Measurements from ENCODE around the gene COMMD2.

Gene COMMD2

DNA sequence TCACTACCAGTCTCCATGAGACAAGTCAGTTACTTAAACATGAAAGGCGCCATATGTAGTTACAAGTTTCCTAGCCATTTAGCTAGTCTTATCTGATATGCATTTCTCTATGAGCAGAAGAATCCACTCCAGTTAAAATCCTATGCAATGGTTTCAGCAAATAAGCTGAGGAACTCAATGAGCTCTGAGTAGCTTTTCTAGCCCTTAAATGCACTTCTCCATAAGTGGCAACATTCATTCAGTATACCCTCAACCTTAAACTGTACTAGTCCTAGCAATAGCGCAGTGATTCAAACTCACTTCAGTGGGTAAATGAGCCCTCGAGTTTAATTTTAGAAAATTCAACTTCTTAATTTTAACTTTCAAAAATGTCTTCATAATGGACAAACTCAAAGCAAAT, 7.7 kb downstream of the COMMD2 start:
- TF ChIP-seq, protein P1, sequence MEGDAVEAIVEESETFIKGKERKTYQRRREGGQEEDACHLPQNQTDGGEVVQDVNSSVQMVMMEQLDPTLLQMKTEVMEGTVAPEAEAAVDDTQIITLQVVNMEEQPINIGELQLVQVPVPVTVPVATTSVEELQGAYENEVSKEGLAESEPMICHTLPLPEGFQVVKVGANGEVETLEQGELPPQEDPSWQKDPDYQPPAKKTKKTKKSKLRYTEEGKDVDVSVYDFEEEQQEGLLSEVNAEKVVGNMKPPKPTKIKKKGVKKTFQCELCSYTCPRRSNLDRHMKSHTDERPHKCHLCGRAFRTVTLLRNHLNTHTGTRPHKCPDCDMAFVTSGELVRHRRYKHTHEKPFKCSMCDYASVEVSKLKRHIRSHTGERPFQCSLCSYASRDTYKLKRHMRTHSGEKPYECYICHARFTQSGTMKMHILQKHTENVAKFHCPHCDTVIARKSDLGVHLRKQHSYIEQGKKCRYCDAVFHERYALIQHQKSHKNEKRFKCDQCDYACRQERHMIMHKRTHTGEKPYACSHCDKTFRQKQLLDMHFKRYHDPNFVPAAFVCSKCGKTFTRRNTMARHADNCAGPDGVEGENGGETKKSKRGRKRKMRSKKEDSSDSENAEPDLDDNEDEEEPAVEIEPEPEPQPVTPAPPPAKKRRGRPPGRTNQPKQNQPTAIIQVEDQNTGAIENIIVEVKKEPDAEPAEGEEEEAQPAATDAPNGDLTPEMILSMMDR (IDR thresholded peaks at IDR 0.05; ENCODE audit: low read depth, low read length, missing control alignments): no peak
- no peak for DNase-seq (ENCODE audit: low read depth)
- no peak overlapping the region for H3K4me3 ChIP-seq (ENCODE audit: low read depth, low read length)

DNA sequence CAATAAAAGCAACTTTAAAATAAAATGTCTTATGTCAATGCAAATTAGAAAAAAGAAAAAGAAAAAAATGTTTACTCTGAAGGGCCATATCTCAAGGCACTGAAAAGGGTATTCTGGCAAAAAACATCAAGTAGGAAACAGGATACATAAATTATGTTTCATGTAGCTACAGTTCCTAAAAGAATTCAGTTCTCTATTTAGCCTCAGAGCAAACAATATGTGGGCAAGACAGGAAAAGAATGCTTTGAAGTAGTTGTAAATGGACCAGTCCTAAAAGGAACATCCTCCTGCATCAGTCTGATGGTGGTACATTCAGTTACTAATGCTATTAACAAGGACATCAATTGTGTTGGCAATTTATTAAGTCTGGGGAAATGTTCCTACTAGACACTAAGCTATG, 8.1 kb downstream of the COMMD2 start:
- TF ChIP-seq, protein P1 (IDR thresholded peaks at IDR 0.05; ENCODE audit: low read depth, low read length, missing control alignments): no peak
- H3K4me3 ChIP-seq (ENCODE audit: low read depth, low read length): no peak overlapping the region
- DNase-seq (ENCODE audit: low read depth): no peak

DNA sequence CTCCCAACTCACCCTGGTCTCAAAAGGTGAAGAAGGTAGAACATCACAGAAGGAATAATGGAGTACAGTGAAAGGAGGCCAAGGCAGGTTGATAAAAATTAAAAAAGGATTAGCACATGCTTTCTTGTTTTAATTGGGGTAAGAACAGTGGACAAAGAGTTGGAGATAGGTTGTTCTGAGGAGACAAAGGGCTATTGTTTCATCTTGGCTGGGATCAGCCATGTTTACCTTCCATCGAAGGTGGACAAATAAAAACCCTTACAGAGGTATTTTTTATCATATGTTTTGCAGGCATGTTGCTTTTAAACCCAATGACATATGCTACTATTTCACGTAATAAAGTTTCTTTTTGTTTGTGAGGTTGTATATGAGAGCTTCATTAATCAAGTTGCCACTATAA, 12.9 kb downstream of the COMMD2 start:
- TF ChIP-seq, protein P1 (IDR thresholded peaks at IDR 0.05; ENCODE audit: low read depth, low read length, missing control alignments): no peak
- no peak for DNase-seq (ENCODE audit: low read depth)
- H3K4me3 ChIP-seq (ENCODE audit: low read depth, low read length): no peak overlapping the region

DNA sequence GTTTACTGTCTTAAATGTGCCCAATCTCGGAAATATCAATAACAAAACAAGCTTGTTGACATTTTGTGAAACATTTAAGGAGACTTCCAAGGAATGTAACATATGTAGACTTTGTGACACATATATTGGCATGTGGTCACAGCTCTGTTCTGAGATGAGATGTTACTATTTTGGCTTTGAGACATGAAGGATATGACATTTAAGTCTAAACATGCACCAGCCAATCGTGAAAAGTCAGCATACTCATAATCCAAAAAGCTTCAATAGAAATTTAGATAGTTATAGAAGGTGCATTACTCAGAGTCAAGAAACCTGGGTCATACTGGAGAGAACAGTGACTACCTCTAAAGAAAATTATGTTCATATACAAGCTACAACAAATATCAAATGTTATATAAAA, 13.4 kb downstream of the COMMD2 start:
- H3K4me3 ChIP-seq (ENCODE audit: low read depth, low read length): no peak overlapping the region
- TF ChIP-seq, protein P1 (IDR thresholded peaks at IDR 0.05; ENCODE audit: low read depth, low read length, missing control alignments): no peak
- DNase-seq (ENCODE audit: low read depth): no peak

DNA sequence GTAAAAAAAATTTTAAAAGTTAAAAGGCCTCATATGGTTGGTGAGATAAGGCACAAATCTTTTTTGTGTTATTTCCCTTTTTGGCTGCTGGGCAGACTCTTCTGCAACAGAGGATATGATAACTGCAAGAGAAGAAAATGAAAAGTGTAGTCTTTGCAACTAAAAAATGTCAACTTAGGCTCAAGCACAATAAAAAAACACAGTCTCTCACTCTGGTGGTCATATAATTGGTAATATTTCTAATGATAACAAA, 15.4 kb downstream of the COMMD2 start:
- no peak for DNase-seq (ENCODE audit: low read depth)
- no peak overlapping the region for H3K4me3 ChIP-seq (ENCODE audit: low read depth, low read length)
- TF ChIP-seq, protein P1 (IDR thresholded peaks at IDR 0.05; ENCODE audit: low read depth, low read length, missing control alignments): no peak

DNA sequence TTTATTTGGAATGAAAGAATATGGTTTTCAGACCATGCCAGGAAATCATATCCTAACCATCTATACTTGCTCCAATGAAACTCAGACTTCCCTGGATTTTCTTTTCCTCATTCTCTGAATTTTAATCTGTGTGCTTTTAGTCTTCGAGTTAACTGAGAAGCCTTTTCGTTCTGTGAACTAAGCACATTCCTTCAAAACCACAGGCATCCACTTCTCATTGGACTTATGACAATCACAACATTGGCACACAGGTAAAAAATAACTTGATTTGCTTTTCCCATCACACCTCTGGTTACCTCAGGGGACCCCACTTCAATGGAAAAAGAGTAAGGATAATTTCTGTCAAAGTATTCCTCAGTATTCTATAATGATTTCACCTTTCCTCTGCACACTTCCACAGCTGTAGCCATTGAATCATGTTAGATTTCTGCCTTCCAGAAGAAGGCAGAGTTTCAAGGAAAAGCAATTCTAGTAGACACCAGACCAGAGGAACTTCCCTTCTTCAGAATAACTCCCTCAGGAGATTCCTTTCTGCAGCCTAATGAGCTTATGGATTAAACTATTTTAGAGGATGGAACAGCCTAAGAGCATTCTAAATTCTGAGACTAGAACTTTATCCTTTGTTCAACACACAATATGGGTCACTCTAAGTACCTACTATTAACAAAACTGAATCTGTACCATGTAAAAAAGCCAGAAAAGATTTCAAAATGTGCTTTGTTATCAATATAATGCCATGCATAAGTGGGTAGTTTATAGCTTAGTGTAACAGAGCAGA, 15.9 kb downstream of the COMMD2 start:
- DNase-seq (ENCODE audit: low read depth): no peak
- TF ChIP-seq, protein P1 (IDR thresholded peaks at IDR 0.05; ENCODE audit: low read depth, low read length, missing control alignments): no peak

DNA sequence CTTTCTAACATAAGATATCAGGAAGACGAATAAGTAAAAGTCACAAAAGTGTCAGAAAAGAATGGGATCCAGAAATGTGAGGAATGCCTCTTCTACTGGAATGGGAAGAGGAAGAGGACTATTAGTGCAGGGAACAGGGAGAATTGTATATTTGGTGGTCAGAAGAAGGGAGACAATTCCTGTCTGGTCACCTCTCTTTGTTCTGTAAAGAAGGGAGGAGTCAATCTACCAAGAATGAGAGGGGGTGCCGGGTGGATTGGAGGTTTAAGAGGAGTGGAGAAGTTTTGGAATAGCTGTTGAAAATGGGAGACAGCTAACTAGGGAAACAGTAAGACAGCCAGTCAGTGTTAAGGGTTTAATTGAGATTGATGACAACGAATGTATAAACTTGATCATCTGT, 20.1 kb downstream of the COMMD2 start:
- TF ChIP-seq, protein P1 (IDR thresholded peaks at IDR 0.05; ENCODE audit: low read depth, low read length, missing control alignments): no peak
- no peak for DNase-seq (ENCODE audit: low read depth)
- H3K4me3 ChIP-seq (ENCODE audit: low read depth, low read length): no peak overlapping the region

More for the DNA sequence above, 15.9 kb downstream of the COMMD2 start:
- H3K4me3 ChIP-seq (ENCODE audit: low read depth, low read length): no peak overlapping the region

Data from GM12864 (cell line).